ENCODE results near the gene GOLGA6L24.
"Not testable (repeated sequence)": the region's sequence is repeated elsewhere in the genome, so short reads cannot be mapped to it uniquely, and the experiment has no call there.

Gene GOLGA6L24

DNA sequence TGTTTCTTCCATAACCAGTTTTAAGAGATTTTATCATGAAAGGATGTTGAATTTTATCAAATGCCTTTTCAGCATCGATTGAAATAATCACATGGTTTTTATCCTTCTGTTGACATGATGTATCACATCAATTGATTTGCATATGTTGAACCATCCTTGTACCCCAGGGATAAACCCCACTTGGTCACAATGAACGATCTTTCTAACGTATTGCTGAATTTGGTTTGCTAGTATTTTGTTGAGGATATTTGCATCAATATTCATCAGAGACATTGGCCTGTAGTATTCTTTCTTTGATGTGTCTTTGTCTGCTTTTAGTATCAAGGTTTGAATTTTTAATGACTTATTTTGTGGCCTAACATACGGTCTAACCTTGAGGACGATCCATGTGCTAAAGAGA, 49.2 kb downstream of the GOLGA6L24 start:
- not testable (repeated sequence) for ATAC-seq (replicated peaks); H3K27ac Mint-ChIP-seq; DNase-seq; H3K4me3 Mint-ChIP-seq; H3K4me1 Mint-ChIP-seq; H3K9me3 Mint-ChIP-seq; H3K27me3 Mint-ChIP-seq
- peaks cover 17 to 22% of the 10 kb centered on the region in 2 donors for H3K36me3 Mint-ChIP-seq
